A549 (cell line): Measurements from ENCODE around the gene TSHZ2.

Source experiments
- CTCF ChIP-seq: fragments of >200 bp; sonication (Bioruptor Twin); formaldehyde crosslinking; IDR thresholded peaks from 3 replicates; pipeline ENCODE4 v1.5.1; 2016
- POLR2A ChIP-seq: IDR thresholded peaks from 2 replicates; pipeline ENCODE4 v1.6.1; 2012; ENCODE audit warnings: mild to moderate bottlenecking, low read length
- SMC3 ChIP-seq: fragments of >200 bp; sonication (Bioruptor Twin); formaldehyde crosslinking; IDR thresholded peaks from 3 replicates; pipeline ENCODE4 v1.6.1; 2018; ENCODE audit warnings: inconsistent platforms

GRCh38 chr20:53187392-53188068, 215.4 kb downstream of the TSHZ2 start:
- TF ChIP-seq CTCF (no peak), POLR2A (no peak), SMC3 (no peak)
